ENCODE data around the gene AIFM1.

The AIFM1 gene

DNA sequence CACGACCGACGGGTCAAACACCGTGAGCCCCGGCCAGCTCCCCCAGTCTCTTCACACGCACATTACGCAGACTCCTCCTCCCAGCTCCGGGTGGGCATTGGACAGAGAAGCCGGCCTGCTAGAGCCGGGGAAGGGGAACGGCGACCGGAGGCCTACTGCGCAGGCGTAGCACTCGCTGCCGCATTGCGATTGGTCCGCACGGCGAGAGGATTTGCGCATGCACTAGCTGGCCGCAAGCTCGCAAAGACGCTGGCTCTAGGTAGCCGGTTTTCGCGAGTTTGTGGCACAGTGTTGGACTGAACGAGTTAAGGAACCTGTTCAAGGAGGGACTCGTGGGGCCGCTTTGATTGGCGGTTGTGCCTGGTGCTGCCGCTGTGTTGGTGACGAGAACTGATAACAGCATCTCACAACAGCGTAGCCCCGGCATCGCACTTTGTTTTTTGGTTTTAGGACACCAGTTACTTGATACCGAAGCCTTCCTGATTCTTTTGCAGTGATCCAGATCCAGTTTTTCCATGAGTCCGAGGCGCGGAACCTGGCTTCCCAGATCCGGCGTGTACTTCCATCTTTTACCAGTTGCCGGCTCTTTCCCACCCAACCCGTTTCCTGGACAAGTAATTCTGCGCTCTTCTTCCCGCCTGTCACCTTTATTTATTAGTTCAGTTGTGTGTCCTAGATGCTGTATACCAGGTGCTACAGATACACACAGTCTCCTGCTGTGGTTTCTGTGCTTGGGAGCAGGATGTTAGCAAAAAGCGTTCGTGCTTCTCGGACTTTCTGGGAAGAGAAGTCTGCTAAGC lies at the start of gene AIFM1:
Gene AIFM1 (minus strand): TSS at position 139 of the 800 bp plus-strand sequence. CDS start 185 bp downstream, outside the sequence.
- peak; percentile 79 for DNase-seq

DNA sequence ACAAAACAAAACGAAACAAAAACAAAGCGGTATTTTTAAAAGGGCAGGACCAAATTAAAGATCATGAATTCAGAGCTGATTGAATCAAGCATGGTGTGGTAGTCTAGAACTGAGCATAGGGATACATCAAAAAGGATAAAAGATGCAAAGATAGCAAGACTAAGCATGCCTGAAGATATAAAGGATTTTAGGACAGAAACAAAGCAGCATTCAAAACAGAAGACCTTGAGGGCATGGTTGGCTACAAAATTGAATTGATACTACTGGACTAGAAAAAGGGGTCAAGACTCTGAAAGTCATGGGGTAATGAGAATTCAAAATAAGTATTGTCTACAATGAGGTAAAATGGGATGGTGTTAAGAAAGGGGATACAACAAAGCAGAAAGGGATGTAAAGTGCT lies 47.7 kb upstream of the AIFM1 start:
- no peak for DNase-seq

DNA sequence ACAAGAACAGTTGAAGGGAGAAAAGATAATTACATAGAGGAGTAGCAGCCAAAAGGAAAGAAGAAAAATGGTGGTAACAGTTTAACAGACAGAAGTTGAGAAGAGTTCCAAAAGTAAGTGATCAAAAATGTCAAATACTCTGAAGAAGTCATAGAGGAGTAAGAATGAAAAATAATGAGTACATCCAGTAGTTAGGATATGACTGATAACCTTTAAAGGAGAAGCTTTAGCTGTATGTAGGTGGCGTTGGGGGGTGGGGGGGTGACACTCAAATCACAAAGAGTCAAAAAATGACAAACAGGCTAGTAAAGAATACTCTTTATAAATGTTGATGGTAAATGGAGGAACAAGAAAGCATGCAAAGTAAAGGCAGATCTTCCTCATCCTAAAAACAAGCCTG lies 46.7 kb upstream of the AIFM1 start:
- no peak for DNase-seq

DNA sequence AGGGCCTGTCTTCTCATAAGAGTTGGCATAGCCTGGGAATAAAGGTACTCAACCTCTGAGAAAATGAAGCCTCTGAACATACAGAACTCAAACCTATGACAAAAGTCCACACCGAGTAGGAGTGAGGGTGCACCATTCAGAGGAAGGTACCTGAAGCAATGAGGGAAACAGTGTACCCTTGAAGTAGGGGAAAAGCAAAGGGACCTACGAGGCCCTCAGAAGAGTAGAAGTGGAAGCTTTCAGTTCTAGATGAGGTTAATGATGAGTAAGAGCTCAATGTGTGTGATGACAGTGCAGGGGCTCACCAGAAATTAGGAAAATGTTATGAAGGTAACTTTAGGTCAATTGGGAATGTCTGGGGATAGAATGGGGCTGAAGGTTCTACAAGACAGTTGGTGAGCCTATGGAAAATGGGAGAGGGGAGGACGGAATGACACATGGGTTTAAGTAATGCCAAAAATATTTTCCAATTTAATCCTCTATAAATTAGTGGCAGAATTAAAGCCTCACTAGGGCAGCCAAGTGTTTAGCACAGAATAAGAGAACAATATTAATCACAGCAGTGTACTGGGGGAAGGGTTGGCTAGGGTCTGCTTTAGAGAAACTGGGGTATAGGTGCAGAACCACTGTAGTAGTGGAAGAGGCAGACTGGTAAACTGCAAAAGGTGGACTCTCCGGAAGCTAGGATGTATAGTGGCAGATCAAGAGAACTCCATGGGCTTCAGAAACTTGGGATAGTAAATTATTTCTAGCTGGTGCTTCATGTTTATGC lies 46.0 kb upstream of the AIFM1 start:
- no peak for DNase-seq

DNA sequence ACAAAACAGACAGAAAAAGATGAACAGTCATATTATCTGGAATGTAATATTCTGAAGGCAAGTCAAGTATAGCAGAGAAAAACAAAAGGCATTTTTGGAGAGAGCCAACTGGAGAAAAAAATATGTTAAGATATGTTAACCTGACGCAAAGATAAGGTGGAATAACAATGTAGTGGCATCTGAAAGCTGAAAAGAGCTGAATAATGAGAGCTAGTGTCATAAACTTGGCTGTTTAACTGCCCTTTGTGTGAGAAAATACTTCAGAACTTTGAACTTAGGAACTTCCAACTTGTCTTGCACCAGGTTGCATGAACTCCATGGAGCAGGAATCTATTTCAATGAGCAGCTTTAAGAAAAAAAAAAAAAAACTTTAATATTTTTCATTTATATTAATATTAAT lies 39.0 kb upstream of the AIFM1 start:
- DNase-seq = no peak

DNA sequence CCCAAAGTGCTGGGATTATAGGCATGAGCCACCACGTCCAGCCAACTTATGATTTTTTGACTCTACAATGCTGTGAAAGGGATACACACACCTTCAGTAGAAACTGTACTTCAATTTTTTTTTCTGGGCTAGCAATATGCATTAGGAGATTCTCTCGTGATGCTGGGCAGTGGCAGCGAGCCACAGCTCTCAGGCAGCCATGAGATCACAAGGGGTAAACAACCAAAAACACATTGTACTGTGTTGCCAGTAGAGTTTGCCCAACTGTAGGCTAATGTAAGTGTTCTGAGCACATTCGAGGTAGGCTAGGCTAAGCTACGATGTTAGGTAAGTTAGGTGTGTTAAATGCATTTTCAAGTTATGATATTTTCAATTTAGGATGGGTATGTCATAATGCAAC lies 31.8 kb upstream of the AIFM1 start:
- no peak for DNase-seq

DNA sequence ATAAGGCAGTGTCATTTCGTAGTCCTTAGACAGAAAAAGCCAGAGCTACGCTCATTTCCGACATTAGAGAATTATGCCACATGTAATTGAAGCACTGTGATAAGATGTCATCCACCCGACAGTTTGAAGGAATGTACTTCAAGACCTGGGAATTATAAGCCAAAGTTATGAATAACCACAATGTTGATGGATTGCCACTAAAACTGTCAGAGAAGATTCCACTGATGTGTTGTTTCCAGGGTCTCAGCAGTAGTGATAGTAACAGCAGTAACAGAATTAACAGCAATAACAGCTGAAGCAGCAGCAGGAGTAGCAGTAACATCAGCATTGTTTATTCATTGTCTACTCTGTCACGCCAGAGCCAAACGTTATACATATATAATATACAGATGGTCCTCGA lies 30.8 kb upstream of the AIFM1 start:
- no peak for DNase-seq

DNA sequence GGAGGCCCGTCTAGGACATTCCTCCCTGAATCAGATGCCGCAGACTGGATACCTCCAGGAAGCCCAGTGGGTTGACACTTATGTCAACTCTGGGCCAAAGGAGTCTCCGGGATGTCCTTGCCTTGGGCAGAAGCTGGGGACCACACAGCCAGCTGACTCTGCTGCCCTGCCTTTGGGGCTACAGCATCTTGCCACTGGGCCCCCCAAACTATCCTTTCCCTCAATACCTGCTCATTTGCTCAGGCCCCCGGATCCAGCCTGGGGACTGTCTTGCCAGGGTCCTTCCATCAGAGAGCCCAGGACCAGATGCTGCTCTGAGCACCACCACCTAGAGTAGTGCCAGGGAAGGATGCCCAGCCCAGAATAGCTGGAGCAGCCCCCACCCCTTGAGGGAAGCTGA lies 25.2 kb upstream of the AIFM1 start:
- no peak for DNase-seq

DNA sequence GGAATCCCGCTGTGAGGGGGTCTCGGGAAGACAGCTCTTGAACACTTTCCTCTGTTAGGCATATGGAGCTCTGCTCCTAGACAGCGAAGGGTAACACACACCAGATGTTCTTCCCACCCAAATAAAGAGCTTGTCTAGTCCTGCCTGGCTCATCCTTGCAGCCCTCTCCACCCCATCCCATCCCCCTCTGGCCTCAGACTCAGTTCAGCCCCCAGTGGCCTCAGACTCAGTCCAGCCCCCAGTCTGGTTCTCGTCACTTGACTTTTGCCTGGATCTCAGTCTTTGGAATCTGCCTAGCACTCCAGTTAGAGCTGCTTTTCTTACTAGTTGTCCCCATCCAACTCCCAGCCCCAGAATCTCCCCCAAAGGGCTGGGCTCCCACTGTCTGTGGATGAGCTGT lies 21.0 kb upstream of the AIFM1 start:
- DNase-seq = no peak

DNA sequence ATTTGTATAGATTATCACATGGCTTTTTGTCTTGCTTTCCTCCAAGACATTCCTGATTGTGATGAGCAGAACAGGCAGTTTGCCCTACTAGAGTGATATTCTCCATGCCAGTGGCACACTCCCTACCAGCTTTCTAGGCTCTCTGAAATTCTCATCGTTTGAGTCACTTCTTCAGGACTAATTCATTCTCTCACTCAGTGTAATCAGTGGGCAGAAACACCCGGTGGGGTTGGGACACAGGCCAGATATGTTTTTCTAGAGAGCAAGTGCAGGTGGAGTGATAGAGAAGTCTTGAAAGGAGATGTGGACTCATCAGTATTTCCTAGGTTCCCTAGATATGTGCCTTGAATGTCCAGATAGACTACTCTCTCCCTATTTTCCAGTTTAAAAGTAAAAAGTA lies 19.2 kb upstream of the AIFM1 start:
- DNase-seq = no peak

DNA sequence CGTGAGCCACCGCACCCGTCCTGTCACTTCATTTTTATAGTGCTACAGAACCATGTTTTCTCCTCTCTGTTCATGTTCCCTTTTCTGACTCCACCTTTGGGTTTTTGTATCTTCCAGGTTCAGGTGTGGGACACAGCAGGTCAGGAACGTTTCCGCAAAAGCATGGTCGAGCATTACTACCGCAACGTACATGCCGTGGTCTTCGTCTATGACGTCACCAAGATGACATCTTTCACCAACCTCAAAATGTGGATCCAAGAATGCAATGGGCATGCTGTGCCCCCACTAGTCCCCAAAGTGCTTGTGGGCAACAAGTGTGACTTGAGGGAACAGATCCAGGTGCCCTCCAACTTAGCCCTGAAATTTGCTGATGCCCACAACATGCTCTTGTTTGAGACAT lies 18.5 kb upstream of the AIFM1 start:
- no peak for DNase-seq

DNA sequence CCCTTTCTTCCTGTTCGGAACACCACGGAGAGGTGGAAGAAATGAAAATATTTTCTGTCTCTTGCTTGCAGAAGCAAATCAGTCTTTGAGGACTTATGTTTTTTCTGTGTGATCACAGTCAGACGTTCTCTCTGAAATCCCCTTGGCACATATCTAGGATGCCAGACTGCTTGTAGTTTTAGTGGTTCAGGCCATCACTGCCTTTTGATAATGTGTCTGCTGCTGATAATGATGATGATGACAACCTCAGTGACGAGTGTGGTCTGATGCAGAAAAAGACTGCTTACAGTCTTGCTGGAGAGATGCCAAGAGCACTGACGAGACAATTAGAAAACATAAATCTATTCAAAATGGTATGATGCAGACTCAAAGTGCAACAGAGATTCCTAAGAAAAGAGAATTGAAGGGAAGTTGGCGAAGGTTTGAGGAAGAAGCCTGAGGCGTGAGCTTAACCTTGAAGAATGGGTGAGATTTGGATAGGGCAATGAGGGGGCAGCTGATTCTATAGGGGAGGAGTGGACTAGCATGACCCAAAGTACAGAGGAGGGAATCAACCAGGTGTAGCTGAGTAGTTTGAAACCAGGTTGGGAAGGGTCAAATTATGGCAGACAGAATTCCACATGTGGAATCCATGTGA lies 14.1 kb upstream of the AIFM1 start:
- no peak for DNase-seq

DNA sequence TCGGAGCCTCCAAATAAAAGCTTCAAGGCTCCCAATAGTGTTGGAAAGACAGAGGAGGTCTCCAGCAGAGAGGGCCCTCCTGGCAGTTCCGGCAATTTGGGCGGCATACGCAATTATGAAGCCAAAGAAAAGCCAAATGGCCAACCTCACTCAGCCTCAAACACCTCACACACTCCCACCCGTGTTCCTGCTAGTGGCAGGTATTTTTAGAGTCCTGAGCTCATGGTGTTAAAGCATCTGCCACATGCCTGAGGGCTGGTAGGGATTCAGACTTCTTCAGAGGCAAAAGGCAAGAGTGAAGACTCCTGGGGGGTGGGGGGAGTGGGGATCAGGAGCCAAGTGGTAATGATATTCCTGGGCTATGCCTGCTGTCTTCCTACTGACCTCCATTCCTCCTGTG lies 13.5 kb upstream of the AIFM1 start:
- no peak for DNase-seq

DNA sequence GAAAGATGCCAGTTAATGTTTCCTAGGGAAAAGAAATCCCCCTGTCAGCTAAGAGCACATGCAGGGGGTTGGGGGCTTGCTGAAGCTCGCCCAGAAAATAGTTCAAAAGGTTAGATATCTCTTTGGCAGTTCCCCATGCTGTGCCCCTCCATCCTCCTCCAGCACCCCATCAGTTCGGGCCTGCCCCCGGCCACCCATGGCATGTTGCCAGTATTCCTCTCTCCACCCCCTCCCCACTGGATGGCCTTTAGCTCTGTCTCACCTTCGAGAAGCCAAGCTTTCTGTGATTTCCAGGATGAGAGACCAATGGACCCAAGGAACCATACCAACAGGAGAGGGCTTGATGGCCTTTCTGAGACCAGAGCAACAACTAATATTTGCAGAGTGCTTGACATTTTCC lies 11.3 kb upstream of the AIFM1 start:
- DNase-seq = no peak

DNA sequence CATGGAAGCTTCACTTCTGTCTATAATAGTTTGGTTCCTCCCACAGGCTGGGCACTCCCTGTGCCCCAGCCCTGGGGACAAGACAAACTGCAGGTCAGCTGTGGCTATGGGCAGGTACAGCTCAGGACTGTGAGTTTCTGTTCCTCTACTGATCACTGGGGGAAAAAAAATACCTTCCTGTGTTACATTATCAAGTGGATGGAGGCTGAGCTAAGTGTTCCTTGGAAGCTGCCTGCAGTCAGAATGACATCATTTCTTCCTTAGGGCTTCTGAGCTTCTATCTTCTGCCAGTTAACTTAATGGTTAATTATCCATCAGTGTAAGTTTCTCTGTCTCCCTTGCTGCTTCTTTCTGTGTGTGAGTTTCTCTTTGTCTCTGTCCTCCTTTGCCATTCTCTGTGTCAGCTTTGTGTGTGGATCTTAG lies 10.7 kb upstream of the AIFM1 start:
- DNase-seq = no peak

DNA sequence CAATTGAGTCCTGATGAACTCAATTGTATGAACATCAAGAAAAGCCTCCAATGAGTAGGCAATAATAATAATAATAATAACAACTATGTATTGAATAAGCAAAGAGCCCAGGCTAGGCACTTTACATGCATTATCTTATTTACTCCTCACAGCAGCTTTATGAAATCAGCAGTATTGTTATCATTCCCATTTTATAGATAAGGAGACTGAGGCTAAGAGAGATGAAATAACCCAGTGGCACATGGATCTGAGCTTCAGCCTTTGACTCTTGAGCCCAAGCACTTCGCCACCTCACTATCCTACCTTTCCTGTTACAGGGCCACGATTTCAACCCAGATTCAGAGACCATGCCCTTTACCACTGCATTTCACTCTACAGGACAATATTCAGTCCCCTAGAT lies 9.3 kb upstream of the AIFM1 start:
- no peak for DNase-seq

DNA sequence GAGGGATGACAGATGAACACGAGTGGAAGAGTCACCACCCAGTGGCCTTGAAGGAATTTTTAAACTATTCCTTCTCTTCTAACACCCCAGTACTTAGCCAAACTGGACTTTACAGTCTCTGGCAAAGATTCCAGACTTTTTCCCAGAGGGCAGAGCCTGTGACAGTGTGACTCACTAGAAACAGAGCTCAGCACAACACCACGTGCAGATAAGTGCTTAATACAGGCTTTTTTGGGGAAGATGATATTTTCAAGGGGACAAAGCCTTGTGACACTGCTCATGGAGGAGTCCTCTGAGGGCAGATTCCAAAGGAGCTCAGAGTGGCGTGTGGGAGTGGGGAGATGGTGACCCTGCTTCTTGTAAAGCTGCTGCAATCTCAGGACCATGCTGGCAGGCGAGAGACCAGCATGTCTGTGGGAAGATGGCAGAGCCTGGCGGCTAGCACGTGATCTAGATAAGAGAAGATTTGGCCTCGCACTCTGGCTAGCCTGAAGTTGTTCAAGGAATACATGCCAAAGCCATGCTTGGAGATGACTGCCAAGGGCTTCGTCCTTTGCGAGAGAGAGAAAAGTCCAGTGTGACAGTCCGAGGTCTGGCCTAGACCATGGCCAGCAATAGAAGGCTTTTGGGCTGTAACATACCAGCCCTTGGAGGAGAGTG lies 8.5 kb upstream of the AIFM1 start:
- DNase-seq = no peak

DNA sequence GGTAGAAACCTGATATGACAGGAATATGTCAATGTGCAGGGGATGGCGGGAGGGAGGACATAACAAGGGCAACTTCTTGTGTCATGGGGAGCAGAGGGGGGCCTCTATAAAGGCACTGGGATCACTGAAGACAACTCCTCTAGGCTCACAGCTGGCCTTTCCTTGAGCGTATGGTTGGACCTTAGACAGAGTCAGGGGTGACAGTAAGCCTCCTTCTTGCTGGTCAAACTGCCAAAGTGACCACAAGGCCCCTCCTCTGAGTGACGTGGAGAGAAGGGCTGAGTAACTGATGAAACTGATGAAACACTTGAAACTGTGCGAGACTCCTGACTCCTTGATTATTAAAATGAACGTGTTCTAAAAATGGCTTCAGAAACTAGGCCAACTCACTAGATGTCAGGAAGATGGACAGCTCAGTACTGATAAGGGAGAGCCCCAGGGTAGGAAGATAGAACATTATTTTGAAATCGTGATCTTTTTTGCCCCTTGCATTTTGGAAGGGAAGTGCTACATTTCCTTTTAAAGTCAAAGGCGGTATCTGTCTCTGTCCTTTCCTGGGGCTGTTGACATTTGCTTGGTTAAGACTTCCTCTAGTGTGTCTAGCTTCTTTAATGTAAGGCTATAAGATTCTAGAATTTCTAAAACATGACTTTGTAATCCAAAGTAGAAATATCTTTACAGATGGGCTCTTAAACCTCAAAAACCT lies 7.7 kb upstream of the AIFM1 start:
- DNase-seq = no peak

DNA sequence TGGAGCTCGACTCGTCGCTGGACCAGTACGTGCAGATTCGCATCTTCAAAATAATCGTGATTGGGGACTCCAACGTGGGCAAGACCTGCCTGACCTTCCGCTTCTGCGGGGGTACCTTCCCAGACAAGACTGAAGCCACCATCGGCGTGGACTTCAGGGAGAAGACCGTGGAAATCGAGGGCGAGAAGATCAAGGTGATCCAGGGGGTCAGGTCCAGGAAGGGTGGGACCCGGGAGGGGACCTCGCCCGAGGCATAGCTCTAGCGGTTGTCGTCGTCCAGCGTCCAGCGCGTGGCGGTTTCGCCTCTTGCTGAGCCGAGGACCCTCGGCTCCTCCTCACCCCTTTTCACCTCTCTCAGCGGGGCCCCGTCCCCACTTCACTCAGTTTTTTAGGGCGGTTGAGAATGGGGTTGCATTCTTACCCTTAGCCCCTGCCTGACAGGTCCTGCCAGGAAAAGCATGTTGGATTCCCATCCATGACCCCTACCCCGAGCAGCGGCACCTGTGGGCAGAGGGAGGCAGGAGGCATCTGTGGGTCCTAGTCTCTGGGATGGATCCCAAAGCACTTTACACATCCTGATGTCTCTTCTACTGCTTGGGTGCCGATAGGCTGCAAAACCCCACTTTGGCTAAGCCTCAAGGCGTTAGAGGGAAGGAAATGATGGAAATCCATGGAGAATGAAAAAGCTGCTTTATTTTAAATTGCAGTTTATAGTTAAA lies 6.6 kb upstream of the AIFM1 start:
- DNase-seq = no peak

DNA sequence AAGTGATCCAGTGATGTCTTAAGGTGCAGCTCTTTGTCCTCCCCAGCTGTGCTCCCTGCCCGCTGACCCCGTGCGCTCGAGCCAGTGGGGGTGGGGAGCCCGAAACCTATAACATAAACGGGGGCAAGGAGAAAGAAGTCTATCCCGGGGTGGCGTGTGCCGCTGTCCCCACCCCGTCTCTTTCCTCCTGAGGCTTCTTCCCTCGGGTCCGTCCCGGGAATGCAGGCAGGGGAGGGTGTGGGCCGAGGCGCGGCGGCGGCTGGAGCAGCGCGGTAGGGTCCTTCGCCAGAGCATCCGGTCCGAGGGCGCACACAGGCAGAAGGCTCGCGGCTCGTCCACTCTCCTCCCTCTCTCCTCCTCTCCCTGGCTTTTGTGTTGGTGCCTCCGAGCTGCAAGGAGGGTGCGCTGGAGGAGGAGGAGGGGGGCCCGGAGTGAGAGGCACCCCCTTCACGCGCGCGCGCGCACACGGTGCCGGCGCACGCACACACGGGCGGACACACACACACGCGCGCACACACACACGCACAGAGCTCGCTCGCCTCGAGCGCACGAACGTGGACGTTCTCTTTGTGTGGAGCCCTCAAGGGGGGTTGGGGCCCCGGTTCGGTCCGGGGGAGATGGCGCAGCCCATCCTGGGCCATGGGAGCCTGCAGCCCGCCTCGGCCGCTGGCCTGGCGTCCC lies 5.9 kb upstream of the AIFM1 start, which contains the start of gene RAB33A:
Gene RAB33A (plus strand): TSS at position 517 of the 681 bp plus-strand sequence. CDS start 101 bp downstream, at position 618.
- peak; percentile 47 for DNase-seq

DNA sequence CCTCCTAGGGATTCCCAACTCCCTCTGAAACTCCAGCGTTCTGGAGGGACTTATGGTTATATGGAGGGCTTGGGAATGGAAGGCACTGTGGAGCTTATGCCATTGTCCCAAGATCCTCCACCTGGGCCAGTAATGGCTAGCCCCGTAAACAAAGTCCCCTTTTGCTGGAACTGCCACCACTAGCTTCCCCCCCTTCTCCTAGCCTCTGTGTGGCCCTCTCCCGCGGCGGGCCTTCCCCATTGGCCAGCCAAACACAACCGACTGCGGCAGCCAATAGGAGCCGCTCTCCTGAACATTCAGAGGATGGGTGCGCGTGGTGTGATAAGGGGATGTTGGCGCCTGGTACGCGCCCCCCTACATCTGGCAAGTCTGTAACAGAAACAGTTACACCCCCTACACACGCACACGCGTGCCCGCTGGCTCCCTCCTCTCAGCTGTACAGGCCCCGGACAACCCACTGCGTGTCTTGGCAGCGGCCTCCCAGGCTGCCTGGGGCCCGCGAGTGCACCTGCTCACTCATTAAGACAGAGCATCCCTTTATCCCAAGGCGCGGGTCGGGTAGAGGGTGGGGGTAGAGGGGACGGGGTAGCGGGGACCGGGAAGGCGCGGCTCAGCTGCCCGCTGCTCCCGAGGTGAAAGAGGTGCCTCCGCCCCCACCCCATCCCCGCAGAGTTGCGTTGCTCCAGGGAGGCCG lies 5.3 kb upstream of the AIFM1 start:
- peak; percentile 62 for DNase-seq
